Keratinocyte (primary cell): ENCODE measurements around the gene BLMH. TPM values are rescaled to one million over a fixed set of nuclear protein-coding genes. Genes with fewer than 3 reads are reported as not detected.
"Not testable (repeated sequence)": the region's sequence is repeated elsewhere in the genome, so short reads cannot be mapped to it uniquely, and the experiment has no call there.

Experiments used
- DNase-seq: peaks from one replicate; pipeline ENCODE4 v3.0.0-alpha.2; 2011; ENCODE audit warnings: low read depth, missing footprints, low spot score
- FAIRE-seq: peaks from 2 replicates; lab custom pipeline; 2011; peaks lifted over from hg19 to GRCh38; lab: Jason Lieb, UNC
- H2AFZ ChIP-seq: 2 replicates; pipeline ENCODE4 v1.6.0; 2012; ENCODE audit warnings: low read length, control low read depth, inconsistent platforms; ENCODE audit not compliant: control insufficient read depth
- H3K27ac ChIP-seq: 2 replicates; pipeline ENCODE4 v1.5.1; 2011; ENCODE audit warnings: low read length; ENCODE audit not compliant: control insufficient read depth, insufficient read depth
- H3K27me3 ChIP-seq: 3 replicates; pipeline ENCODE4 v1.6.0; 2011; ENCODE audit warnings: low read length; ENCODE audit not compliant: control insufficient read depth, insufficient read depth; ENCODE audit errors: extremely low read depth
- H3K36me3 ChIP-seq, 2 experiments: 2 replicates in 1 of 2; 3 replicates in 1 of 2; pipeline ENCODE4 v1.5.1; 2011; ENCODE audit warnings: low read length in 2 of 2, mild to moderate bottlenecking in 1 of 2; ENCODE audit not compliant: control insufficient read depth in 2 of 2, insufficient read depth in 2 of 2; ENCODE audit errors: extremely low read depth in 1 of 2
- H3K4me1 ChIP-seq: 3 replicates; pipeline ENCODE4 v1.5.1; 2011; ENCODE audit warnings: low read length; ENCODE audit not compliant: control insufficient read depth, insufficient read depth; ENCODE audit errors: extremely low read depth
- H3K4me2 ChIP-seq: 3 replicates; pipeline ENCODE4 v1.6.0; 2011; ENCODE audit warnings: low read depth, low read length; ENCODE audit not compliant: control insufficient read depth, insufficient read depth; ENCODE audit errors: extremely low read depth
- H3K4me3 ChIP-seq, 3 experiments: fragments of 200-600 bp in 1 of 3; sonication (generic) in 1 of 3; 2 replicates in 2 of 3; 3 replicates in 1 of 3; pipeline ENCODE4 v1.5.1; 2011 to 2016; ENCODE audit warnings: low read length in 3 of 3, mild to moderate bottlenecking in 3 of 3, control low read depth in 2 of 3, inconsistent platforms in 1 of 3, low read depth in 1 of 3, mixed read lengths in 1 of 3, mixed run types in 1 of 3, moderate library complexity in 1 of 3; ENCODE audit not compliant: control insufficient read depth in 2 of 3, insufficient read depth in 2 of 3; ENCODE audit errors: extremely low read depth in 1 of 3
- H3K79me2 ChIP-seq: 2 replicates; pipeline ENCODE4 v1.6.0; 2012; ENCODE audit warnings: low read length; ENCODE audit not compliant: control insufficient read depth, insufficient read depth
- H3K9ac ChIP-seq: 3 replicates; pipeline ENCODE4 v1.6.0; 2011; ENCODE audit warnings: low read length; ENCODE audit not compliant: control insufficient read depth, insufficient read depth; ENCODE audit errors: extremely low read depth
- H3K9me1 ChIP-seq: 3 replicates; pipeline ENCODE4 v1.6.0; 2011; ENCODE audit warnings: low read length; ENCODE audit not compliant: control insufficient read depth, insufficient read depth; ENCODE audit errors: extremely low read depth
- H3K9me3 ChIP-seq: 2 replicates; pipeline ENCODE4 v1.5.1; 2012; ENCODE audit warnings: low read depth, low read length; ENCODE audit not compliant: control insufficient read depth
- H4K20me1 ChIP-seq: 3 replicates; pipeline ENCODE4 v1.6.0; 2011; ENCODE audit warnings: low read length; ENCODE audit not compliant: control insufficient read depth, insufficient read depth; ENCODE audit errors: extremely low read depth
- CTCF ChIP-seq, 3 experiments: IDR thresholded peaks in 1 of 3; conservative IDR thresholded peaks in 1 of 3; optimal IDR thresholded peaks in 1 of 3; 2 replicates in 2 of 3; 3 replicates in 1 of 3; pipeline versions ENCODE3 to v1.5.1; 2011; ENCODE audit warnings: low read length in 3 of 3, mild to moderate bottlenecking in 3 of 3, moderate library complexity in 2 of 3, control low read depth in 1 of 3, inconsistent platforms in 1 of 3; ENCODE audit not compliant: insufficient read depth in 2 of 3; ENCODE audit errors: extremely low read depth in 1 of 3
- EZH2 ChIP-seq: IDR thresholded peaks from one replicate; pipeline ENCODE4 v1.6.1; 2012; ENCODE audit warnings: inconsistent platforms, mild to moderate bottlenecking, low read length, moderate library complexity
- dilution Hi-C: fragments of 300-500 bp; cut with MboI; formaldehyde crosslinking; loops from one replicate; pipeline ENCODE4 v1.7.0; 2020; ENCODE audit warnings: low sequenced_read_pairs; ENCODE audit not compliant: extremely low pct_ligation_motif_present
- polyA plus RNA-seq, 5 experiments: library from polyadenylated mRNA; depleted of rRNA in 3 of 5; stranded (reverse) in 3 of 5; stranded (forward) in 1 of 5; unstranded in 1 of 5; fragments of >200 nt; gene quantifications; 1 replicate in 1 of 5; 2 replicates in 3 of 5; 3 replicates in 1 of 5; pipeline versions ENCODE4 v1.2.1 to v1.2.3, GENCODE V29; 2011 to 2012; ENCODE audit warnings: missing spikeins in 2 of 5, low read depth in 1 of 5, low replicate concordance in 1 of 5

BLMH gene
- polyA plus RNA-seq, 1 donor (not counting 4 experiments of a cell fraction or from before 2014, with no cell fraction given): 4.2 TPM

- H3K27ac ChIP-seq: no peak overlapping the region
- H3K9ac ChIP-seq: no peak overlapping the region
- peaks cover 22% of the 10 kb centered on the region for H3K4me1 ChIP-seq
- TF ChIP-seq EZH2: no peak
- no peak for TF ChIP-seq CTCF (optimal IDR thresholded peaks at IDR 0.05 in 1 of 3, IDR thresholded peaks at IDR 0.05 in 1 of 3, conservative IDR thresholded peaks at IDR 0.05 in 1 of 3; ENCODE audit: extremely low read depth in 1 of 3, insufficient read depth in 2 of 3, low read length in 3 of 3)
- FAIRE-seq (peak; percentile 71), DNase-seq (no peak)
- H2AFZ ChIP-seq: no peak overlapping the region
- H3K36me3 ChIP-seq: no peaks in the 10 kb centered on the region
- peaks cover 42% of the 10 kb centered on the region for H3K27me3 ChIP-seq
- dilution Hi-C loops: no loop called here
- no peaks in the 10 kb centered on the region for H3K79me2 ChIP-seq
- no peak overlapping the region for H3K4me2 ChIP-seq
- no peaks in the 10 kb centered on the region for H3K9me1 ChIP-seq
- no peaks in the 10 kb centered on the region for H3K9me3 ChIP-seq
- no peaks in the 10 kb centered on the region for H4K20me1 ChIP-seq
- H3K4me3 ChIP-seq: no peak overlapping the region
These were observed 61.1 kb downstream of the BLMH start for GRCh38 chr17:30230596-30231125.

GRCh38 chr17:30230009-30230408 is 61.7 kb downstream of the BLMH start:
- H3K9me1 ChIP-seq, FAIRE-seq, H3K4me3 ChIP-seq, H3K9me3 ChIP-seq, dilution Hi-C loops, H3K4me2 ChIP-seq, H3K9ac ChIP-seq, H2AFZ ChIP-seq, H4K20me1 ChIP-seq, H3K27ac ChIP-seq, H3K36me3 ChIP-seq, DNase-seq, H3K79me2 ChIP-seq: not testable (repeated sequence)
- Histone ChIP-seq H3K4me1 (peaks cover 29% of the 10 kb centered on the region), H3K27me3 (peaks cover 36% of the 10 kb centered on the region)

DNA sequence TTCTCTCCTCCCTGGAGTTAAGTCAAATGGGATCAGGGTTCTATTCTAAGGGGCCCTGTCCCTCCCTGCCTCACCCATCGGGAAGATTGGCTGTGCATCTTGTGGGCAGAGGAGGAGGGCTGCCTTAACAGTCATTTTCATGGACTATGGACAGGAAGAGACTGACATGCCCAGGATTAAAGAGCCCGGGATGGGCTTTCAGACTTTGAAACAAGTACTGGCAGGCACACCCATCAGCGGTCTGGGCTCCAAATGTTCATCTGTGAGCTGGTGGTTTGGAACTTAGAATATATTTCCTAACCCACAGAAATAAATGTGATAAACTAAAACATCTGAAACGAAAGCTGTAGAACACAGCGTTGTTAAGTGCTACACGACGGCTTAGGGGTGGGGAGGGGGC is 62.7 kb downstream of the BLMH start:
- FAIRE-seq: peak; percentile 87

More for the DNA sequence above, 62.7 kb downstream of the BLMH start:
- Histone ChIP-seq H3K4me3 (no peak overlapping the region), H3K4me1 (peaks cover 35% of the 10 kb centered on the region), H4K20me1 (no peaks in the 10 kb centered on the region), H3K27ac (no peak overlapping the region), H3K9me3 (no peaks in the 10 kb centered on the region), H3K4me2 (peak overlapping the region; percentile 70), H3K79me2 (no peaks in the 10 kb centered on the region), H2AFZ (peak overlapping the region; percentile 52), H3K9me1 (no peaks in the 10 kb centered on the region), H3K36me3 (no peaks in the 10 kb centered on the region), H3K9ac (no peak overlapping the region), H3K27me3 (peaks cover 26% of the 10 kb centered on the region)
- TF ChIP-seq CTCF (optimal IDR thresholded peaks at IDR 0.05 in 1 of 3, IDR thresholded peaks at IDR 0.05 in 1 of 3, conservative IDR thresholded peaks at IDR 0.05 in 1 of 3; ENCODE audit: extremely low read depth in 1 of 3, insufficient read depth in 2 of 3, low read length in 3 of 3) (no peak), EZH2 (no peak)
- dilution Hi-C loops: no loop called here
- no peak for DNase-seq
